RCC 7860 (cell line): ENCODE data around the gene CPEB1.
"Not testable (repeated sequence)": the region's sequence is repeated elsewhere in the genome, so short reads cannot be mapped to it uniquely, and the experiment has no call there.

Experiments used
- DNase-seq: peaks from one replicate; pipeline ENCODE4 v3.0.0-alpha.2; 2015; ENCODE audit warnings: low spot score
- FAIRE-seq: peaks from 2 replicates; lab custom pipeline; 2012; peaks lifted over from hg19 to GRCh38; lab: Jason Lieb, UNC

The CPEB1 gene

GRCh38 chr15:82548700-82549099 is 98.5 kb downstream of the CPEB1 start:
- FAIRE-seq: no peak
- DNase-seq: no peak

- no peak for DNase-seq
- no peak for FAIRE-seq
Measured at GRCh38 chr15:82545478-82545877, 101.7 kb downstream of the CPEB1 start.

GRCh38 chr15:82545002-82545401 is 102.2 kb downstream of the CPEB1 start:
- DNase-seq: no peak
- no peak for FAIRE-seq

- DNase-seq: no peak
- FAIRE-seq: no peak
Measured at GRCh38 chr15:82544431-82544830, 102.7 kb downstream of the CPEB1 start.

- no peak for DNase-seq
- no peak for FAIRE-seq
Measured at GRCh38 chr15:82543160-82543559, 104.0 kb downstream of the CPEB1 start.

- no peak for DNase-seq
Measured at GRCh38 chr15:82540984-82541431, 106.2 kb downstream of the CPEB1 start.

GRCh38 chr15:82540055-82540983 is 106.8 kb downstream of the CPEB1 start, which contains the start of gene RPS17:
Gene RPS17, minus strand, starts transcription at chr15:82540457. Its CDS starts 29 bp downstream, at chr15:82540428.
- FAIRE-seq (no peak), DNase-seq (peak; percentile 89)

More at GRCh38 chr15:82540984-82541431, 106.2 kb downstream of the CPEB1 start:
- no peak for FAIRE-seq

- FAIRE-seq (no peak), DNase-seq (no peak)
Measured at GRCh38 chr15:82539691-82540054, 107.5 kb downstream of the CPEB1 start.

GRCh38 chr15:82538961-82539690 is 108.0 kb downstream of the CPEB1 start:
- DNase-seq: peak; percentile 8
- no peak for FAIRE-seq

- DNase-seq: no peak
- no peak for FAIRE-seq
Measured at GRCh38 chr15:82537351-82537908, 109.7 kb downstream of the CPEB1 start.

- no peak for FAIRE-seq
- no peak for DNase-seq
Measured at GRCh38 chr15:82536409-82537350, 110.5 kb downstream of the CPEB1 start.

- DNase-seq: no peak
- no peak for FAIRE-seq
Measured at GRCh38 chr15:82535566-82536408, 111.4 kb downstream of the CPEB1 start.

GRCh38 chr15:82535151-82535550 is 112.0 kb downstream of the CPEB1 start:
- FAIRE-seq, DNase-seq: not testable (repeated sequence)

GRCh38 chr15:82534457-82534861 is 112.7 kb downstream of the CPEB1 start:
- not testable (repeated sequence) for FAIRE-seq, DNase-seq

- FAIRE-seq: no peak
- DNase-seq: no peak
Measured at GRCh38 chr15:82533801-82534200, 113.4 kb downstream of the CPEB1 start.

GRCh38 chr15:82532991-82533481 is 114.1 kb downstream of the CPEB1 start:
- DNase-seq: no peak

GRCh38 chr15:82532383-82532990 is 114.7 kb downstream of the CPEB1 start:
- FAIRE-seq (no peak), DNase-seq (peak; percentile 1)

More at GRCh38 chr15:82532991-82533481, 114.1 kb downstream of the CPEB1 start:
- no peak for FAIRE-seq

- FAIRE-seq: no peak
- DNase-seq: no peak
Measured at GRCh38 chr15:82531496-82532382, 115.4 kb downstream of the CPEB1 start.
